NT2/D1 (cell line): ENCODE data around the gene XRCC3.

ENCODE experiments used
- DNase-seq: peaks from one replicate; pipeline ENCODE4 v3.0.0-alpha.2; 2011; ENCODE audit warnings: low read depth, low spot score
- H3K27me3 ChIP-seq: 2 replicates; pipeline ENCODE4 v1.6.0; 2011; ENCODE audit warnings: mild to moderate bottlenecking; ENCODE audit not compliant: insufficient read length, insufficient read depth
- H3K36me3 ChIP-seq: 2 replicates; pipeline ENCODE4 v1.6.1; 2011; ENCODE audit warnings: mild to moderate bottlenecking, low read length, mixed read lengths; ENCODE audit not compliant: insufficient read depth, insufficient read length
- H3K4me1 ChIP-seq: 2 replicates; pipeline ENCODE4 v1.5.1; 2011; ENCODE audit not compliant: insufficient read depth, insufficient read length
- H3K4me3 ChIP-seq: 2 replicates; pipeline ENCODE4 v1.5.1; 2011; ENCODE audit warnings: low read depth; ENCODE audit not compliant: insufficient read length
- H3K9ac ChIP-seq: 2 replicates; pipeline ENCODE4 v1.6.0; 2011; ENCODE audit warnings: low read depth; ENCODE audit not compliant: insufficient read length
- H3K9me3 ChIP-seq: 2 replicates; pipeline ENCODE4 v1.5.1; 2011; ENCODE audit warnings: mild to moderate bottlenecking, low read length; ENCODE audit not compliant: insufficient read depth
- SUZ12 ChIP-seq: IDR thresholded peaks from 2 replicates; pipeline ENCODE4 v1.6.1; 2011; ENCODE audit not compliant: insufficient read length, insufficient read depth; ENCODE audit errors: extremely low read depth
- YY1 ChIP-seq: IDR thresholded peaks from 2 replicates; pipeline ENCODE4 v1.6.1; 2011; ENCODE audit not compliant: insufficient read length, insufficient read depth
- ZNF274 ChIP-seq: IDR thresholded peaks from 2 replicates; pipeline ENCODE4 v1.6.1; 2011; ENCODE audit warnings: mild to moderate bottlenecking, low read depth, low read length

The XRCC3 gene

DNA sequence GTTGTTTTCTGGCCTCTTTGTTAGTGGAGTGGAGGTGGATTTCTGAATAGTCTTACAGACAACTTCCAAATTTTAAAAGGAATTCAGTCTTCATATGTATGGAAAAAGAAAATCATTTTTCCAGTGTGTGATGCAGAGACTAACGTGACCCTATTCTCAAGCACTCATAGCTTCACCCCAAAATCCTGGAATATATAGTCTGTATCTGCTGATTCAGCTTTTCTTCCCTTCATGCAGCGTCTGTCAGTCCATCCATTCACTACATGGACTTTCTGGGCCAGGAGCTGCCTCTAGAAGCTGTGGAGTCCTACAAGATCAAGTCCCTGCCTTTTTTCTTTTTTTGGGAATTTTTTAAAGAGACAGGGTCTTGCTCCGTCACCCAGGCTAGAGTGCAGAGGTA is 62.4 kb downstream of the XRCC3 start:
- Histone ChIP-seq H3K4me3 (no peak overlapping the region), H3K9me3 (no peaks in the 10 kb centered on the region), H3K4me1 (peaks cover 2% of the 10 kb centered on the region), H3K27me3 (no peaks in the 10 kb centered on the region), H3K36me3 (peaks cover 53% of the 10 kb centered on the region), H3K9ac (no peak overlapping the region)
- no peak for DNase-seq
- no peak for TF ChIP-seq YY1
- TF ChIP-seq SUZ12 = no peak
- TF ChIP-seq ZNF274 = no peak

DNA sequence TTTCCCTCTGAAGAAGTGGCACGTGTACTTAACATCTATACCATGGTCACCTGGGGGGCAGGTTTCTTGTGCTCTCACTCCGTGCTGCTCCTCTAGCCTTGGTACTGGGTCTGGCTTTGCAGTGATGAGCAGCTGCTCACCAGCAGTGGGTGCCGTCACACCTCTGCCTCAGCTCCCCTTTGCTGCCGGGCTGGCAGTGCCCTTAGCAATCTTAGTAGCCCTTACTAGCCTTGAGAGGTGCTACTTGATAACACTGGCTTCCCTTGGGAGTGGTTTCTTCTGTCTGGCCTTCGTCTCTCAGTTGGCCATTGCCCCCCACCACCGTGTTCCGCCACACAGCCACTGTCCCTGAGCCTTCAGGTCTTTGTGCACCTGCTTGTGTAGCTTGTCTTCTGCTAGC is 63.7 kb downstream of the XRCC3 start:
- Histone ChIP-seq H3K4me3 (no peak overlapping the region), H3K9ac (no peak overlapping the region), H3K9me3 (no peaks in the 10 kb centered on the region), H3K4me1 (peaks cover 2% of the 10 kb centered on the region), H3K36me3 (peaks cover 41% of the 10 kb centered on the region), H3K27me3 (no peaks in the 10 kb centered on the region)
- no peak for TF ChIP-seq YY1
- no peak for TF ChIP-seq ZNF274
- no peak for TF ChIP-seq SUZ12
- DNase-seq = no peak

DNA sequence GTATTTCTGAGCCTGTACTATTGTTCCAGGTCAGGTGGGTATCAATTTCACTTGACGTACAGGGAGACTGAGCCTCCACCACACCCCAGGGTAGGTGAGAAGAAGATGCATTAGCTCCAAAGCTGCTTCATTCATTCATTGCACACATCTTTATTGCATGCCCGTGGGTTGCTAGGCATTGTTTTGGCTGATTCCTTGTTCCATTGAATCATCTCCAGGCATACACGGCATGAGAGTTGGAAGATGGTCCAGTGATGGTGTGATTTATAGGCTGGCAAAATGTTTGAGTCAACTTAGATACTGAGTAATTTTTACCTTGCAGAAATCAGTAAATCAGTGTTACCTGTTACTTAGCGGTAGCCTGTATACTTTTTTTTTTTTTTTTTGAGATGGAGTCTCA is 65.0 kb downstream of the XRCC3 start:
- Histone ChIP-seq H3K9ac (no peak overlapping the region), H3K36me3 (peaks cover 37% of the 10 kb centered on the region), H3K9me3 (no peaks in the 10 kb centered on the region), H3K27me3 (no peaks in the 10 kb centered on the region), H3K4me1 (peaks cover 2% of the 10 kb centered on the region), H3K4me3 (no peak overlapping the region)
- no peak for TF ChIP-seq YY1
- TF ChIP-seq ZNF274 = no peak
- TF ChIP-seq SUZ12 = no peak
- no peak for DNase-seq

DNA sequence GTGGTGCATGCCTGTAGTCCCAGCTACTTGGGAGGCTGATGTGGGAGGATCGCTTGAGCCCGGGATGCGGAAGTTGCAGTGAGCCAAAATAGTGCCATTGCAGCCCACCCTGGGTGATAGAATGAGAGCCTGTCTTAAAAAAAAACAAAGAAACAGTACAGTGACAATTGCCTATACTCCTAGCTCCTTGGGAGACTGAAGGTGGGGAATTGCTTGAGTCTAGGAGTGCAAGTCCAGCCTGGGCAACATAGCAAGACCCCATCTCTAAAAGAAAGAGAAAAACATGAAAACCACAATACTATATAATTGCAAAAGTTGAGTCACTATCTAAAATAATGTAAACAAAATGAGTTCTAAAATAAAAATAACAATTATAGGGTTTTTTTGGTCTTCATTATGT is 66.2 kb downstream of the XRCC3 start:
- H3K36me3 ChIP-seq = peaks cover 27% of the 10 kb centered on the region
- H3K4me3 ChIP-seq = no peak overlapping the region
- H3K4me1 ChIP-seq = peaks cover 2% of the 10 kb centered on the region
- H3K27me3 ChIP-seq = no peaks in the 10 kb centered on the region
- H3K9me3 ChIP-seq = no peaks in the 10 kb centered on the region
- TF ChIP-seq SUZ12 (no peak), YY1 (no peak)
- no peak for DNase-seq
- no peak overlapping the region for H3K9ac ChIP-seq
